OCI-LY3 (cell line): ENCODE results near the gene WNT7A.

Source experiments
- H2AFZ ChIP-seq: fragments of 200-600, 300-600 bp; shearing (Covaris generic); 2 replicates; pipeline ENCODE4 v1.6.0; 2014; ENCODE audit warnings: antibody characterized with exemption, low read depth, low read length
- H3K27ac ChIP-seq: fragments of 200-600, 300-600 bp; sonication (generic); 2 replicates; pipeline ENCODE4 v1.5.1; 2014; ENCODE audit warnings: mild to moderate bottlenecking, low read length, moderate library complexity, mixed read lengths
- H3K27me3 ChIP-seq: fragments of 200-600, 300-600 bp; sonication (generic); 2 replicates; pipeline ENCODE4 v1.6.1; 2014; ENCODE audit warnings: low read depth, low read length, mixed read lengths
- H3K36me3 ChIP-seq: fragments of 200-600, 300-600 bp; sonication (generic); replicated peaks from 2 replicates; pipeline ENCODE3; 2014; ENCODE audit warnings: low read depth, low read length, mixed read lengths
- H3K4me1 ChIP-seq: fragments of 300-600, 200-600 bp; sonication (generic); 2 replicates; pipeline ENCODE4 v1.6.1; 2014; ENCODE audit warnings: low read length, mixed read lengths
- H3K4me2 ChIP-seq: fragments of 200-600, 300-600 bp; sonication (generic); 2 replicates; pipeline ENCODE4 v1.6.1; 2014; ENCODE audit warnings: low read length, mixed read lengths
- H3K4me3 ChIP-seq: fragments of 300-600, 200-600 bp; sonication (generic); 2 replicates; pipeline ENCODE4 v1.5.1; 2014; ENCODE audit warnings: antibody characterized with exemption, mild to moderate bottlenecking, low read length, moderate library complexity
- H3K79me2 ChIP-seq: fragments of 300-600, 200-600 bp; shearing (Covaris generic); 2 replicates; pipeline ENCODE4 v1.6.1; 2014; ENCODE audit warnings: mild to moderate bottlenecking, low read length, mixed read lengths
- H3K9ac ChIP-seq: fragments of 300-600, 200-600 bp; shearing (Covaris generic); 2 replicates; pipeline ENCODE4 v1.6.0; 2014; ENCODE audit warnings: mild to moderate bottlenecking, low read length, moderate library complexity
- H3K9me3 ChIP-seq: fragments of 200-600, 300-600 bp; shearing (Covaris generic); 2 replicates; pipeline ENCODE4 v1.6.1; 2014; ENCODE audit warnings: low read length, mixed read lengths; ENCODE audit not compliant: insufficient read depth
- H4K20me1 ChIP-seq: fragments of 200-600, 300-600 bp; sonication (generic); 2 replicates; pipeline ENCODE4 v1.6.1; 2016; ENCODE audit warnings: low read length, mixed read lengths; ENCODE audit not compliant: insufficient read depth
- CTCF ChIP-seq: fragments of 200-600, 300-600 bp; sonication (generic); IDR thresholded peaks from 2 replicates; pipeline ENCODE4 v1.5.1; 2014; ENCODE audit warnings: antibody characterized with exemption, low read length, low read depth
- EZH2phosphoT487 ChIP-seq: fragments of 200-600 bp; shearing (Covaris generic); IDR thresholded peaks from 2 replicates; pipeline ENCODE4 v1.6.1; 2018; ENCODE audit warnings: antibody characterized with exemption, mixed run types, low read depth

Gene WNT7A

GRCh38 chr3:13780432-13781176, 99.3 kb downstream of the WNT7A start:
- TF ChIP-seq EZH2phosphoT487 = no peak
- TF ChIP-seq CTCF = no peak
- no peaks in the 10 kb centered on the region for H3K4me1 ChIP-seq
- no peaks in the 10 kb centered on the region for H4K20me1 ChIP-seq
- H3K27ac ChIP-seq = no peak overlapping the region
- no peaks in the 10 kb centered on the region for H3K9me3 ChIP-seq
- no peak overlapping the region for H3K9ac ChIP-seq
- H3K79me2 ChIP-seq = no peaks in the 10 kb centered on the region
- H3K36me3 ChIP-seq = no peaks in the 10 kb centered on the region
- no peak overlapping the region for H3K4me3 ChIP-seq
- no peak overlapping the region for H3K4me2 ChIP-seq
- H3K27me3 ChIP-seq = peaks cover 72% of the 10 kb centered on the region
- H2AFZ ChIP-seq = no peak overlapping the region

GRCh38 chr3:13776253-13777050, 103.4 kb downstream of the WNT7A start:
- H3K4me1 ChIP-seq = no peaks in the 10 kb centered on the region
- no peak for TF ChIP-seq CTCF
- no peak overlapping the region for H2AFZ ChIP-seq
- no peak overlapping the region for H3K9ac ChIP-seq
- H3K27ac ChIP-seq = no peak overlapping the region
- no peaks in the 10 kb centered on the region for H3K9me3 ChIP-seq
- no peak overlapping the region for H3K4me3 ChIP-seq
- H4K20me1 ChIP-seq = no peaks in the 10 kb centered on the region
- no peaks in the 10 kb centered on the region for H3K36me3 ChIP-seq
- no peaks in the 10 kb centered on the region for H3K79me2 ChIP-seq
- no peak overlapping the region for H3K4me2 ChIP-seq
- peaks cover 38% of the 10 kb centered on the region for H3K27me3 ChIP-seq

DNA sequence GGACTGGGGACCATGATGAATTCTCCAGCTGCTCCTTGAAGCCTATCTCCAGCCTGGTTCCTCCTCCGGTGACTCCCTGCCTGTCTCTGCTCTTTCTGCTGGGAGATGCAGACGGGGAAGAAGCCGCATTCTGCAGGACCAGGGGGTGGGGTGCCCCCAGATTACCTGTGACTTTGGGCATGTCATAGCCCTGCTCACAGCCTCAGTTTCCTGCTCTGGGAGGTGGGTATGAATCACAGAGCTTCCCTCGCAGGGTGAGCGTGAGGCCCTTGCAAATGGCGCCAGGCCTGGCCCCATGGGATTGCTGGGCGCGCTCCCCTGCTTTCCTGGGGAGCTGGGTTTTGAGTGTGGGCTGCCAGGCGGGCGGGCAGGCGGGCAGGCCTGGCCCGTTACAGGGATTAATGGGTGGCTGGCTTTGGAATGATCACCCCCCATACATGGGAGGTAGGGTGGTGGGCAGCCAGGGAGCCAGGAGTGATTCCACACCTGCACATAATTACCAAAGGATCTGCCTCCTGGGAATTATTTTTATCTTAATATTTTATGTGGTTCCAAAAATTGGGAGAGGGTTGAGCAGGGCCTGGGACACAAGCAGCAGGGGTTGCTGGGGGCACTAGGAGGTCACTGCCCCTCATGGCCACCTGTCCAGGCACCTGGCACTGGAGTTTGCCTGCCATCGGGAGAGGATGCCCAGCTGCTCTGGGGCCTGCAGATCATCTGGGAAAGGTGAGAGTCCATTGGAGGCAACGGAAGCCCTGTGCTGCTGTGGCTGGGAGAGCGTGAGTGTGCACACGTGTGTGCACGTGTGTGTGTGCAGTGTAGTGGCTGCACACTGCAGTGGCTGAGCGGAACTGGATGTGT, 106.8 kb downstream of the WNT7A start:
- no peak for TF ChIP-seq CTCF
- TF ChIP-seq EZH2phosphoT487 = no peak
- Histone ChIP-seq H3K79me2 (no peaks in the 10 kb centered on the region), H4K20me1 (no peaks in the 10 kb centered on the region), H3K9ac (no peak overlapping the region), H3K4me1 (no peaks in the 10 kb centered on the region), H3K36me3 (no peaks in the 10 kb centered on the region), H3K9me3 (no peaks in the 10 kb centered on the region), H2AFZ (no peak overlapping the region), H3K27ac (no peak overlapping the region), H3K4me2 (no peak overlapping the region), H3K27me3 (peaks cover 16% of the 10 kb centered on the region; the same call in 1 of the 2 replicates), H3K4me3 (no peak overlapping the region)
